Stimulated activated naive CD8-positive, alpha-beta T cell treated with anti-CD3 and anti-CD28 coated beads, Interleukin-15, amount 100 ng/mL, for 72 hours (primary cell): ENCODE results near the gene PKD1.

Experiments used
- ATAC-seq: fragments of 150-1000 bp; cut with Tn5 transposase; 2 replicates; pipeline ENCODE4 v1.10.0; 2021; ENCODE audit warnings: mild to moderate bottlenecking, moderate library complexity
- DNase-seq, 2 donors: peaks; one replicate each; pipeline ENCODE4 v3.0.0; 2021 to 2022
- H3K27ac Mint-ChIP-seq, 2 donors: one replicate each; pipeline ENCODE4 v1.8.0; 2022; ENCODE audit warnings: mild to moderate bottlenecking in 2 of 2, mixed read lengths in 2 of 2, moderate library complexity in 2 of 2
- H3K27me3 Mint-ChIP-seq: one replicate; pipeline ENCODE4 v1.8.0; 2022; ENCODE audit warnings: mixed read lengths
- H3K4me1 Mint-ChIP-seq: one replicate; pipeline ENCODE4 v1.8.0; 2022; ENCODE audit warnings: mild to moderate bottlenecking, mixed read lengths
- H3K4me3 Mint-ChIP-seq, 2 donors: one replicate each; pipeline ENCODE4 v1.8.0; 2022; ENCODE audit warnings: mild to moderate bottlenecking in 2 of 2, mixed read lengths in 2 of 2, moderate library complexity in 1 of 2
- H3K9me3 Mint-ChIP-seq, 2 donors: one replicate each; pipeline ENCODE4 v1.8.0; 2022; ENCODE audit warnings: mixed read lengths in 2 of 2

PKD1 gene

DNA sequence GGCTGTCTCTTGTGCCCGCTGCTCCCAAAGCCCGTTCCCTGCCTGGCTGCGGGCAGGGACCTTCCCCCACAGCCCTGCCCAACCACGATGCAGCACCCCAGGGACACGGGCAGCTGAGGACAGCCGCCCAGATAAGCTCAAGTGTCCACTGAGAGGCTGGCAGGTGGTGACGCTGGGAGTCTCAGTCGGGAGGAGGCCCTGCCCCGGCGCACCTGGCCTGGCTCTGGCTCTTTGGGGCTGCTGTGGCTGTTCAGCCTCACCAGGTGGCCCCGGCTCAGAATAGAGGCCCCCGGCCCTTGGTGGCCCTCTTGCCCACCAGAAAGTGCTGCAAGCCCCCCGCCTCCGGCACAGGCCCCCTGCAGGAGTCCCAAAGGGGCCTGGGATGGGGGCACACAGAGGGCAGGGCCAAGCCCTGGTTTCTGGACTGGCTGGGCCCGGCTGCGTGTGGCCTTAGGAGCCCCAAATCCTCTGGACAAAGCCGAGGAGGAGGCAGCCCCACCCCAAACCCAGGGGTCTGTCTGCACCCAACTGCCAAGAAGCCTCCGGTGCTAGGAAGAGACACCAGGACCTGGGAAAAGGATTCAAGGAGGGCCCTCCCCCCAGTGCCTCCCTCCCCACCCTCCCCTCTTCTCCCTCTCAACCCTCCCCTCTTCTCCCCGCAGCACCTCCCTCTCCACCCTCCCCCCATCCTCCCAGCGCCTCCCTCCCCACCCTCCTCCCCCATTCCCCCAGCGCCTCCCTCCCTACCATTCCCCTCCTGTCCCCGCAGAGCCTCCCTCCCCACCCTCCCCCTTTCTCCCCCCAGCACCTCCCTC lies 93.3 kb downstream of the PKD1 start:
- ATAC-seq (no peak), DNase-seq (no peak)
- no peaks in the 10 kb centered on the region for H3K9me3 Mint-ChIP-seq
- no peak overlapping the region for H3K27ac Mint-ChIP-seq
- H3K27me3 Mint-ChIP-seq = no peaks in the 10 kb centered on the region
- peaks cover 13% of the 10 kb centered on the region for H3K4me1 Mint-ChIP-seq
- no peak overlapping the region for H3K4me3 Mint-ChIP-seq

DNA sequence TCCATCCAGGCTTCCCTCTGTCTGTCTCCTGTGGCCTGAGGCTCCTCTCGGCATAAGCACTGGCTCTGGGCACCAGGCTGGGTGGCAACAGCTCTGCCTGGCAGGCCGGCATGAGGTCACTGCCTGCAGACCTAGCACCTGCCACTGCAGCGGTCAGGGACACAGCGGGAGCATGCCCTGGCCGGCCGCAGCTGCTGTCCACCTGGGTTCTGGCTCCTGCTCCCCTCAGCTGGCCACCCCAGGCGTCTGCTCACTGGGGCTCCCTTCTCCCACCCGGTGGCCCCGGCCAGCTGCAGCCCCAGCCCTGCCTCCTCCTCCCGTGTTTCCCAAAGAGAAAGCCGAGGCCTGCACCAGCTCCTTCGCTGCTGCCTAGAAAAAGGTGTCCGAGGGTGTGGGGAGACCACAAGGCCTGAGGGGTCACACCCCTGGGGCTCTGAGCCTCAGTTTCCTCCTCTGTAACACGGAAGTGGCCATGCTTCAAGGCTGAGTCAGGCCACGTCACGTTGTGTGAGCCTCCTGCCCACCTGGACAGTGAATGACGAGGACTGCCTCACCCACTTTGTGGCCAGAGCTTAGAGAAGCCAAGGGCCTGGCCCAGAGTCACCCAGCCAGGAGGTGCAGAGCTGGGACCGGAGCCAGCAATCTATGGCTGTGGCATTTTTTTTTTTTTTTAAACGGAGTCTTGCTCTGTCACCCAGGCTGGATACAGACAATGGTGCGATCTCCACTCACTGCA lies 94.7 kb downstream of the PKD1 start:
- peak overlapping the region in 1 of 2 donors; percentile 34 for H3K27ac Mint-ChIP-seq
- no peaks in the 10 kb centered on the region for H3K9me3 Mint-ChIP-seq
- ATAC-seq (no peak), DNase-seq (no peak)
- no peak overlapping the region for H3K4me3 Mint-ChIP-seq
- H3K4me1 Mint-ChIP-seq = no peaks in the 10 kb centered on the region
- H3K27me3 Mint-ChIP-seq = no peaks in the 10 kb centered on the region

DNA sequence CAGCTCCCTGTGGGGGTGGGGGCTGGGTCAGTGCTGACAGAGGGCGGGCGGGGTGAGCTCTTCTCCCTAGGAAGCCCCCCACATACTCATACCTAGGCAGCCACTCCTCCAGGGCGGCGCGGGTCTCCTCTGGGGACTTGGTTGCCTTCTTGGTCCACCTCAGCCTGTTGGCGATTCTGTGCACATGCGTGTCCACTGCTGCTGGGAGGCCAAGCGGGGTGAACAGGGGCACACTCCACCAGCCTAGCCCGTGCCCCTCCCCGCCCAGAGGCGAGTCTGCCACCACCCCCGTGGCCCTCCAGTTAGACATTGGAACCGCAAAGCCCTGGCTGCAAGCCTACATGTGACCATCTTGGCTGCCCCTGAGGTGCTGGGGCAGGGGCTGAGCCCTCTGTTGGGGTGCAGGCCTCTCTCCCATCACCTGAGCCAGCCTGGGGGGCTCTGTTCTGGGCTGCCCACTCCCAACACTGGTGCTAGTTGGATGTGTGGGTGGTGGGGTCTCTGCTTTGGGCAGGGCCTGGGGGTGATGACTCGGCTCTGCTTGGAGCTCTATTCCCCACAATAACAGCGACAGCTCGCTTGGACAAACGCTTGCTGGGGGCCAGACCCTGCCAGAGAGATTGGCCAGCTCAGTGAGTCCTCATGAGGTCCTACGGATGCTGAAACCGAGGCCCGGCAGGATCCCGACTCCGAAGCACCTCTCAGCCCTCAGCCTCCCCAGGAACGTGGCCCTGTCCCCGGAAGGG lies 95.5 kb downstream of the PKD1 start:
- Mint-ChIP-seq H3K9me3 (no peaks in the 10 kb centered on the region), H3K4me1 (no peaks in the 10 kb centered on the region), H3K4me3 (no peak overlapping the region), H3K27ac (no peak overlapping the region), H3K27me3 (no peaks in the 10 kb centered on the region)
- no peak for DNase-seq
- ATAC-seq = no peak

DNA sequence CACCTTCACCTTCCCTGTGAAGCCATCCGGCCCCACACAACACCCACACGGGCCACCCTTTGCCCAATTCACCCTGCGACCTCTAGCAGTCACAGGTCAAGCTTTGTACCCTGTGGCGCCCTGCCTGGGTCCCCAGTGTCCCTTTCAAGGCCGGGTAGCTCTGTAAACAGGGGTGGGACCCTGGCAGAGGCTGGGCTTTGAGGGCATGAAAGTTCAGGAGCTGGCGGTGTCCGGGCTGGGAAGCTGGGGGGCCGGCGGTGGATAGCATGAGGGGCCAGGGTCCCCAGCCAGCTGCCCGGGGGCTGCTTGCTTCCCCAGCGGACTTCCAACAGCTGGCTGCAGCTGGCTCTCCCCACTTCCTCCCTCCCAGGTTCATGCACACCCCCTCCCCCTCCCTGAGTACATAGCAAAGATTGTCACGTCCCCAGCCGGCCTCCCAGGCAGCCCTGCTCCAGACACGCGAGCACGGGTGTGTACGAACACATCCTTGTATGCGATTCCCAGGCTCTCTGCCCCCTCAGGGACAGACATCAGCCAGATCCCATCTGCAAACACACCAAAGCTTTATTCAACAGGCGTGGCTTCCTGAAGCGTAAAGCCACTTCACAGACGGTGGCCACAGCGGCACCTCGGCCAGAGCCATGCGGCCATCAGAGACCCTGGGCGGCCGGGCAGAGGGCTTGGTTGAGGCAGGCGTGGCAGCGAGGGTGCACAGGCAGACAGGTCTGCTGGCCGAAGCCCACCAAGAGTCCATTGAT lies 96.2 kb downstream of the PKD1 start:
- no peaks in the 10 kb centered on the region for H3K9me3 Mint-ChIP-seq
- no peaks in the 10 kb centered on the region for H3K4me1 Mint-ChIP-seq
- DNase-seq (no peak), ATAC-seq (no peak)
- H3K27me3 Mint-ChIP-seq = no peaks in the 10 kb centered on the region
- no peak overlapping the region for H3K4me3 Mint-ChIP-seq
- H3K27ac Mint-ChIP-seq = no peak overlapping the region
